HL-60 (cell line): ENCODE results near the gene SEMA3D.

ENCODE experiments used
- DNase-seq, 2 experiments: peaks; one replicate each; pipeline ENCODE4 v3.0.0-alpha.2; 2010 to 2020; ENCODE audit warnings: low read depth in 1 of 2, low spot score in 1 of 2
- H3K27ac ChIP-seq: fragments of 250-450 bp; sonication (Bioruptor Pico); replicated peaks from 2 replicates; pipeline ENCODE4 v1.5.1; 2020; ENCODE audit warnings: mild to moderate bottlenecking, moderate library complexity
- H3K27me3 ChIP-seq: fragments of 250-450 bp; sonication (Bioruptor Pico); 2 replicates; pipeline ENCODE4 v1.5.1; 2021; ENCODE audit warnings: mild to moderate bottlenecking, moderate library complexity; ENCODE audit not compliant: insufficient read depth, poor library complexity, severe bottlenecking
- H3K4me3 ChIP-seq: replicated peaks from 2 replicates; pipeline ENCODE4 v1.5.1; 2011; ENCODE audit warnings: mild to moderate bottlenecking, control low read depth, low read length; ENCODE audit not compliant: insufficient read depth
- CTCF ChIP-seq: IDR thresholded peaks from one replicate; pipeline ENCODE4 v1.5.1; 2011; ENCODE audit warnings: low read length, control low read depth, inconsistent platforms; ENCODE audit not compliant: insufficient read depth
- GABPA ChIP-seq: IDR thresholded peaks from 2 replicates; pipeline ENCODE4 v1.6.1; 2012; ENCODE audit warnings: low read depth
- POLR2AphosphoS5 ChIP-seq: IDR thresholded peaks from 2 replicates; pipeline ENCODE4 v1.6.1; 2012; ENCODE audit warnings: low read depth
- SPI1 ChIP-seq: IDR thresholded peaks from 2 replicates; pipeline ENCODE4 v1.6.1; 2012; ENCODE audit warnings: low read depth, mild to moderate bottlenecking, borderline replicate concordance
- TF ChIP-seq, protein P1 (sequence below): IDR thresholded peaks from 2 replicates; pipeline ENCODE4 v1.6.1; 2012; ENCODE audit warnings: low read depth; ENCODE audit not compliant: insufficient replicate concordance

The SEMA3D gene

GRCh38 chr7:85103357-85103756 lies 83.5 kb downstream of the SEMA3D start:
- TF ChIP-seq, protein P1, sequence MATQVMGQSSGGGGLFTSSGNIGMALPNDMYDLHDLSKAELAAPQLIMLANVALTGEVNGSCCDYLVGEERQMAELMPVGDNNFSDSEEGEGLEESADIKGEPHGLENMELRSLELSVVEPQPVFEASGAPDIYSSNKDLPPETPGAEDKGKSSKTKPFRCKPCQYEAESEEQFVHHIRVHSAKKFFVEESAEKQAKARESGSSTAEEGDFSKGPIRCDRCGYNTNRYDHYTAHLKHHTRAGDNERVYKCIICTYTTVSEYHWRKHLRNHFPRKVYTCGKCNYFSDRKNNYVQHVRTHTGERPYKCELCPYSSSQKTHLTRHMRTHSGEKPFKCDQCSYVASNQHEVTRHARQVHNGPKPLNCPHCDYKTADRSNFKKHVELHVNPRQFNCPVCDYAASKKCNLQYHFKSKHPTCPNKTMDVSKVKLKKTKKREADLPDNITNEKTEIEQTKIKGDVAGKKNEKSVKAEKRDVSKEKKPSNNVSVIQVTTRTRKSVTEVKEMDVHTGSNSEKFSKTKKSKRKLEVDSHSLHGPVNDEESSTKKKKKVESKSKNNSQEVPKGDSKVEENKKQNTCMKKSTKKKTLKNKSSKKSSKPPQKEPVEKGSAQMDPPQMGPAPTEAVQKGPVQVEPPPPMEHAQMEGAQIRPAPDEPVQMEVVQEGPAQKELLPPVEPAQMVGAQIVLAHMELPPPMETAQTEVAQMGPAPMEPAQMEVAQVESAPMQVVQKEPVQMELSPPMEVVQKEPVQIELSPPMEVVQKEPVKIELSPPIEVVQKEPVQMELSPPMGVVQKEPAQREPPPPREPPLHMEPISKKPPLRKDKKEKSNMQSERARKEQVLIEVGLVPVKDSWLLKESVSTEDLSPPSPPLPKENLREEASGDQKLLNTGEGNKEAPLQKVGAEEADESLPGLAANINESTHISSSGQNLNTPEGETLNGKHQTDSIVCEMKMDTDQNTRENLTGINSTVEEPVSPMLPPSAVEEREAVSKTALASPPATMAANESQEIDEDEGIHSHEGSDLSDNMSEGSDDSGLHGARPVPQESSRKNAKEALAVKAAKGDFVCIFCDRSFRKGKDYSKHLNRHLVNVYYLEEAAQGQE: no peak
- TF ChIP-seq CTCF: no peak
- no peak for TF ChIP-seq SPI1
- TF ChIP-seq GABPA: no peak
- TF ChIP-seq POLR2AphosphoS5: no peak
- H3K27ac ChIP-seq: no peak overlapping the region
- DNase-seq: no peak
- no peaks in the 10 kb centered on the region for H3K27me3 ChIP-seq
- H3K4me3 ChIP-seq: no peak overlapping the region

DNA sequence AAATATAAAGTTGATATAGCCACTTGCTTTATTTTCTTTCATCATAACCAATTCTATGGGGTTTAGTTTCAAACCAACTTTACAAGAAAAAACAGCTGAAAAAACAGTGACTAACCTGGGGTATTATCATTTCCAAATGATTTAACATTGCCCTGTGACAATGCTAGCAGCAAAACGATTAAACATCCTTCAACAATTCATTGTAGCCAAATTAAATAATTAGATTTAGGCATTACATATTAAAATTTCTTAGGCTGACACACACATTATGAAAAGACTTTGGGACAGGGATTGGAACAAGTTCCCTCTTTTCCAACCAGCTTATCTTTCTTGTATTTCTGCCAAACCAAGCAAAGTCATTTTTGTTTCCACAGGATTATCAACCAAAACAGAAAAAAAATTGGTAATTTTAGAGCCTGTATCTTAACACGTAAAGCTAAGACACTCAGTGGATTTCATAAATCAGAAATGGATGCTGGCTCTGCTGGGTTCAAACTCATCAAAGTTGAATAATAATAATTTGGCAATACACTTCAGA lies 84.0 kb downstream of the SEMA3D start:
- DNase-seq: no peak
- H3K4me3 ChIP-seq: no peak overlapping the region
- TF ChIP-seq GABPA (no peak), CTCF (no peak), POLR2AphosphoS5 (no peak), SPI1 (no peak)
- TF ChIP-seq, protein P1: no peak
- H3K27me3 ChIP-seq: no peaks in the 10 kb centered on the region
- no peak overlapping the region for H3K27ac ChIP-seq

DNA sequence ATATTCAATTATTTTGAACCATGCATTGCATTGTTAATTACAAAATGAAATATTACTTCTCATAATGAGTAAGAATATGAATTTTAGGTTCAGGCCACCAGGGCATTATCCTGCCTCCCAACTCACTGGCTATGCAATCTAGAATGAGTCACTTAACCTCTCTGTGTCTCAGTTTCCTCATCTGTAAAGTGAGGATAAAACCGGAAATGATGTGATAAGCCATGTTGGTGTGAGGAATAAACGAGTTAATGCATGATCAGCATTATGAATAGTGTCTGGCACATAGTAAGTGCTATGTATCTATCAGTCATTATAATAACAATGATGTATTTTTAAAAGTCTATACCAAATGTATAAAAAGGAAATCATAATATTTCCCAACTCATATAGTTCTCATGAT lies 85.5 kb downstream of the SEMA3D start:
- Histone ChIP-seq H3K27me3 (no peaks in the 10 kb centered on the region), H3K27ac (no peak overlapping the region), H3K4me3 (no peak overlapping the region)
- DNase-seq: no peak
- no peak for TF ChIP-seq SPI1

- Histone ChIP-seq H3K27me3 (no peaks in the 10 kb centered on the region), H3K27ac (no peak overlapping the region), H3K4me3 (no peak overlapping the region)
- TF ChIP-seq GABPA (no peak), CTCF (no peak), SPI1 (no peak), POLR2AphosphoS5 (no peak)
- TF ChIP-seq, protein P1: no peak
- no peak for DNase-seq
Observed at GRCh38 chr7:85097844-85098243, 89.0 kb downstream of the SEMA3D start.
